Cardiac fibroblast (primary cell): Measurements from ENCODE around the gene ATPAF2.

Experiments used
- DNase-seq, 2 donors: peaks; one replicate each; pipeline versions ENCODE4 v3.0.0 to v3.0.0-alpha.2; 2010; ENCODE audit warnings: low read depth in 2 of 2
- H3K4me3 ChIP-seq, 2 donors: replicated peaks in 1 of 2; 1 replicate in 1 of 2; 2 replicates in 1 of 2; pipeline ENCODE4 v1.5.1; 2011; ENCODE audit warnings: low read depth in 2 of 2, low read length in 2 of 2, mild to moderate bottlenecking in 2 of 2, moderate library complexity in 1 of 2
- CTCF ChIP-seq: IDR thresholded peaks from one replicate; pipeline ENCODE4 v1.5.1; 2011; ENCODE audit warnings: low read depth, mild to moderate bottlenecking, low read length, inconsistent platforms

Gene ATPAF2

GRCh38 chr17:17983376-17983775 lies 55.6 kb downstream of the ATPAF2 start:
- no peak for DNase-seq
- H3K4me3 ChIP-seq, result no peak overlapping the region
- TF ChIP-seq CTCF, result no peak

- no peak for DNase-seq
- no peak overlapping the region for H3K4me3 ChIP-seq
- TF ChIP-seq CTCF, result no peak
Observed at GRCh38 chr17:17982801-17983200, 56.2 kb downstream of the ATPAF2 start.

GRCh38 chr17:17981330-17981729 lies 57.6 kb downstream of the ATPAF2 start:
- H3K4me3 ChIP-seq, result no peak overlapping the region
- no peak for DNase-seq
- no peak for TF ChIP-seq CTCF

GRCh38 chr17:17979778-17980177 lies 59.2 kb downstream of the ATPAF2 start:
- DNase-seq, result no peak
- no peak overlapping the region for H3K4me3 ChIP-seq

GRCh38 chr17:17978481-17979424 lies 60.2 kb downstream of the ATPAF2 start:
- no peak for TF ChIP-seq CTCF
- no peak for DNase-seq
- no peak overlapping the region for H3K4me3 ChIP-seq

More at GRCh38 chr17:17979778-17980177, 59.2 kb downstream of the ATPAF2 start:
- no peak for TF ChIP-seq CTCF

- DNase-seq, result no peak
- TF ChIP-seq CTCF, result no peak
- no peak overlapping the region for H3K4me3 ChIP-seq
Observed at GRCh38 chr17:17976931-17977570, 61.9 kb downstream of the ATPAF2 start.
